Measurements from ENCODE around the gene TRIM66. TPM values are rescaled to one million over a fixed set of nuclear protein-coding genes. Genes with fewer than 3 reads are reported as not detected.

The TRIM66 gene
- total RNA-seq, 1 donor from 2014 or later, result 4.2 TPM

- TF ChIP-seq CTCF (IDR thresholded peaks at IDR 0.05; ENCODE audit: insufficient read depth, low read length, poor library complexity, severe bottlenecking), result no peak
- Histone ChIP-seq H3K4me3 (ENCODE audit: low read depth, low read length) (no peak overlapping the region), H3K27me3 (ENCODE audit: control insufficient read depth, insufficient read depth, low read length) (no peaks in the 10 kb centered on the region), H3K36me3 (ENCODE audit: control insufficient read depth, insufficient read depth, low read length) (peaks cover 2% of the 10 kb centered on the region)
- DNase-seq (ENCODE audit: low read depth), result no peak
These were observed 40.1 kb downstream of the TRIM66 start for GRCh38 chr11:8642196-8642841.

- no peak for DNase-seq (ENCODE audit: low read depth)
- H3K36me3 ChIP-seq (ENCODE audit: control insufficient read depth, insufficient read depth, low read length), result peaks cover 2% of the 10 kb centered on the region
- no peak for TF ChIP-seq CTCF (IDR thresholded peaks at IDR 0.05; ENCODE audit: insufficient read depth, low read length, poor library complexity, severe bottlenecking)
These were observed 41.1 kb downstream of the TRIM66 start for GRCh38 chr11:8641332-8641731.

GRCh38 chr11:8640267-8640906 is 42.1 kb downstream of the TRIM66 start:
- H3K27me3 ChIP-seq (ENCODE audit: control insufficient read depth, insufficient read depth, low read length), result no peaks in the 10 kb centered on the region
- peaks cover 2% of the 10 kb centered on the region for H3K36me3 ChIP-seq (ENCODE audit: control insufficient read depth, insufficient read depth, low read length)
- TF ChIP-seq CTCF (IDR thresholded peaks at IDR 0.05; ENCODE audit: insufficient read depth, low read length, poor library complexity, severe bottlenecking), result no peak
- no peak for DNase-seq (ENCODE audit: low read depth)
- no peak overlapping the region for H3K4me3 ChIP-seq (ENCODE audit: low read depth, low read length)

More at GRCh38 chr11:8641332-8641731, 41.1 kb downstream of the TRIM66 start:
- H3K27me3 ChIP-seq (ENCODE audit: control insufficient read depth, insufficient read depth, low read length), result no peaks in the 10 kb centered on the region
- no peak overlapping the region for H3K4me3 ChIP-seq (ENCODE audit: low read depth, low read length)

- TF ChIP-seq CTCF (IDR thresholded peaks at IDR 0.05; ENCODE audit: insufficient read depth, low read length, poor library complexity, severe bottlenecking), result no peak
- H3K36me3 ChIP-seq (ENCODE audit: control insufficient read depth, insufficient read depth, low read length), result peaks cover 2% of the 10 kb centered on the region
- no peak overlapping the region for H3K4me3 ChIP-seq (ENCODE audit: low read depth, low read length)
- H3K27me3 ChIP-seq (ENCODE audit: control insufficient read depth, insufficient read depth, low read length), result no peaks in the 10 kb centered on the region
- DNase-seq (ENCODE audit: low read depth), result no peak
These were observed 42.8 kb downstream of the TRIM66 start for GRCh38 chr11:8639655-8640054.

- H3K36me3 ChIP-seq (ENCODE audit: control insufficient read depth, insufficient read depth, low read length), result peaks cover 2% of the 10 kb centered on the region
- peak; percentile 5 for DNase-seq (ENCODE audit: low read depth)
- no peak overlapping the region for H3K4me3 ChIP-seq (ENCODE audit: low read depth, low read length)
- H3K27me3 ChIP-seq (ENCODE audit: control insufficient read depth, insufficient read depth, low read length), result no peaks in the 10 kb centered on the region
- no peak for TF ChIP-seq CTCF (IDR thresholded peaks at IDR 0.05; ENCODE audit: insufficient read depth, low read length, poor library complexity, severe bottlenecking)
These were observed 44.2 kb downstream of the TRIM66 start for GRCh38 chr11:8638300-8638699.
